Endodermal cell (in vitro differentiated cells): Measurements from ENCODE around the gene NCBP1. TPM values are rescaled to one million over a fixed set of nuclear protein-coding genes. Genes with fewer than 3 reads are reported as not detected.

ENCODE experiments used
- DNase-seq: peaks from one replicate; pipeline ENCODE4 v3.0.0-alpha.2; 2017
- H3K27ac ChIP-seq: 2 replicates; pipeline ENCODE4 v1.5.1; 2013; ENCODE audit warnings: mild to moderate bottlenecking, low read depth, low read length, moderate library complexity
- H3K27me3 ChIP-seq: 2 replicates; pipeline ENCODE4 v1.6.1; 2013; ENCODE audit warnings: mild to moderate bottlenecking, low read length, moderate library complexity; ENCODE audit not compliant: insufficient read depth, control insufficient read depth, poor library complexity, severe bottlenecking
- H3K36me3 ChIP-seq: 2 replicates; pipeline ENCODE4 v1.7.0; 2013; ENCODE audit warnings: mild to moderate bottlenecking, low read length, moderate library complexity; ENCODE audit not compliant: control insufficient read depth, insufficient read depth
- H3K4me1 ChIP-seq: one replicate; pipeline ENCODE4 v1.7.0; 2013; ENCODE audit warnings: low read length; ENCODE audit not compliant: control insufficient read depth, insufficient read depth
- H3K4me3 ChIP-seq: 2 replicates; pipeline ENCODE4 v1.5.1; 2013; ENCODE audit warnings: mild to moderate bottlenecking, low read length, moderate library complexity
- H3K9ac ChIP-seq: 2 replicates; pipeline ENCODE4 v1.6.1; 2013; ENCODE audit warnings: mild to moderate bottlenecking, low read length, moderate library complexity; ENCODE audit not compliant: poor library complexity, severe bottlenecking; ENCODE audit errors: extremely low read depth
- H3K9me3 ChIP-seq: 2 replicates; pipeline ENCODE4 v1.6.1; 2013; ENCODE audit warnings: mild to moderate bottlenecking, low read length, moderate library complexity; ENCODE audit not compliant: control insufficient read depth
- H3K27ac Mint-ChIP-seq: 2 replicates; pipeline ENCODE4 v1.8.0; 2020; ENCODE audit warnings: mixed read lengths
- H3K27me3 Mint-ChIP-seq: 2 replicates; pipeline ENCODE4 v1.8.0; 2021; ENCODE audit warnings: mild to moderate bottlenecking, mixed read lengths; ENCODE audit not compliant: insufficient read depth
- H3K36me3 Mint-ChIP-seq: 2 replicates; pipeline ENCODE4 v1.8.0; 2020; ENCODE audit warnings: low read depth, mixed read lengths
- H3K4me1 Mint-ChIP-seq: 2 replicates; pipeline ENCODE4 v1.8.0; 2020; ENCODE audit warnings: mixed read lengths
- H3K4me3 Mint-ChIP-seq: 2 replicates; pipeline ENCODE4 v1.8.0; 2020; ENCODE audit warnings: mild to moderate bottlenecking, moderate library complexity, mixed read lengths
- H3K9me3 Mint-ChIP-seq: 2 replicates; pipeline ENCODE4 v1.8.0; 2020; ENCODE audit warnings: mild to moderate bottlenecking, mixed read lengths
- WGBS, 2 experiments: methylation state at CpG; one replicate each; pipeline versions ENCODE4 v1.1.5 to v1.1.7; 2013; ENCODE audit warnings: missing lambda C conversion rate in 2 of 2, mixed read lengths in 1 of 2; ENCODE audit not compliant: insufficient coverage in 1 of 2, insufficient read length in 1 of 2; 5-methylcytosine and 5-hydroxymethylcytosine counted together
- total RNA-seq, 2 donors: library from RNA; stranded (reverse); fragmentation: NEBNext Ultra II Directional in 1 of 2; extraction: Animal tissue kit (Norgen Biotek cat#: 25700) in 1 of 2; gene quantifications; 2 replicates in 1 of 2; 3 replicates in 1 of 2; pipeline ENCODE4 v1.2.1, GENCODE V29; 2021
- TF ChIP-seq, protein P1 (sequence below): fragments of 200-600 bp; sonication (generic); conservative IDR thresholded peaks from 2 replicates; pipeline ENCODE4 v1.5.0; 2021; ENCODE audit warnings: antibody characterized with exemption, mild to moderate bottlenecking

NCBP1 gene
- total RNA-seq, 2 donors from 2014 or later = 47.0 to 51.7 TPM

DNA sequence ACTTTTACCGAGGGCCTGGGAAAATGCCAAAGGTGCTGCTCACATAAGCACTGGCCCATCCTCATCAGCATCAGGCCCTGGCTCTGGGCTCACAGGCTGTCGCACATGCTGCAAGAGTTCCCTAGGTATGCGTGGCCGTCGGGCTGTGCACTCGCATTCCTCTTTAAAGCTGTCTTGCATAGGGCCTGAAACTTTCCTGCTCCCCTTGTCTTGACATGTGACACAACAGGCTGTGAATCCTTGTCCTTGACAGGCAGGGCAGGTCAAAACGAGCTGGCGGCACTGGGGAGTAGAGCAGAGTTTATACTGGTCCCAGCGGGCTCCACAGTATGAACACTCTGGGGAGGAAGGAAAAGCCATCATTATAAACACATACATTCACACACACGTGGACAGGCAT, 31.2 kb upstream of the NCBP1 start:
- H3K4me3 Mint-ChIP-seq = no peak overlapping the region
- 93 to 94% methylated on average over 7 to 10 of the region's 10 CpGs for WGBS, 2 experiments

DNA sequence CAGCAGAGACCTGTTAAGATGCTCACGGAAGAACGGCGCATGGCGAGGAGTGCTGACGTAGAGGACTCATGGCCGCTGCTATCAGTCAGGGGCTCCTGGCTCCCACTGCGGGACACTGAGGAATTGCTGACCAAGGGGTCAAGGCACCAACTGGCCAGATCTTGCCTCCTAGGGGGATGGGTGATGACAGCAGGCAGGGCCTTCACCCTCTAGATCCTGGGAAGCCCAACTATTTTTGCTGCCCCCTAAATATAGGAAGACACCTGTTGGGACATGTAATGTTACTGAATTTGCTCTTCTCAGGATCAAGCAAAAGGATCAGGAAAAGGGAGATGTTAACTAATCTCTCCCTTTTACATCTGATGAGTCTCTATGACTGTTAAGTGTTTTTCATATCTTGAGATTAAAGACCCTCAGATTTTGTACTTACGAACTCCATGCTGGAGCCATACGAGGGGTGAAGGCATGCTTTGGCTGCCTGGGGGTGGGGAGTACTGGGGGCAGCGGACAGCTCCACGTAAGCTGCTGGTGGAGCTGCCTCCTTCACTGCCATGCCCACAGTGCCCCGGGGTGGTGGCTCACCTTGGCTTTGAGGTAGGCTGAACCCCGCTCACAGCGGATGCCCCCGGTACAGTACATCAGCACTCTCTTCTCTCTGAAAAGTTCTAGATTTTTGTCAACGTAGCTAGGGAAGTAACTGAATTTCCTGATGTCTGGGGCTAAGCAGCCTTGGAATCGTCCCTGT, 28.5 kb upstream of the NCBP1 start:
- no peak for DNase-seq
- Histone ChIP-seq H3K36me3 (peaks cover 84% of the 10 kb centered on the region), H3K9me3 (no peaks in the 10 kb centered on the region), H3K27ac (no peak overlapping the region), H3K9ac (no peak overlapping the region), H3K4me3 (no peak overlapping the region), H3K27me3 (no peaks in the 10 kb centered on the region), H3K4me1 (no peaks in the 10 kb centered on the region)
- H3K4me1 Mint-ChIP-seq = peaks cover under 1% of the 10 kb centered on the region
- H3K36me3 Mint-ChIP-seq = peaks cover 64% of the 10 kb centered on the region
- no peaks in the 10 kb centered on the region for H3K9me3 Mint-ChIP-seq
- no peaks in the 10 kb centered on the region for H3K27me3 Mint-ChIP-seq
- 94 to 96% methylated on average over 12 to 17 of the region's 17 CpGs for WGBS, 2 experiments
- H3K4me3 Mint-ChIP-seq = no peak overlapping the region
- TF ChIP-seq, protein P1, sequence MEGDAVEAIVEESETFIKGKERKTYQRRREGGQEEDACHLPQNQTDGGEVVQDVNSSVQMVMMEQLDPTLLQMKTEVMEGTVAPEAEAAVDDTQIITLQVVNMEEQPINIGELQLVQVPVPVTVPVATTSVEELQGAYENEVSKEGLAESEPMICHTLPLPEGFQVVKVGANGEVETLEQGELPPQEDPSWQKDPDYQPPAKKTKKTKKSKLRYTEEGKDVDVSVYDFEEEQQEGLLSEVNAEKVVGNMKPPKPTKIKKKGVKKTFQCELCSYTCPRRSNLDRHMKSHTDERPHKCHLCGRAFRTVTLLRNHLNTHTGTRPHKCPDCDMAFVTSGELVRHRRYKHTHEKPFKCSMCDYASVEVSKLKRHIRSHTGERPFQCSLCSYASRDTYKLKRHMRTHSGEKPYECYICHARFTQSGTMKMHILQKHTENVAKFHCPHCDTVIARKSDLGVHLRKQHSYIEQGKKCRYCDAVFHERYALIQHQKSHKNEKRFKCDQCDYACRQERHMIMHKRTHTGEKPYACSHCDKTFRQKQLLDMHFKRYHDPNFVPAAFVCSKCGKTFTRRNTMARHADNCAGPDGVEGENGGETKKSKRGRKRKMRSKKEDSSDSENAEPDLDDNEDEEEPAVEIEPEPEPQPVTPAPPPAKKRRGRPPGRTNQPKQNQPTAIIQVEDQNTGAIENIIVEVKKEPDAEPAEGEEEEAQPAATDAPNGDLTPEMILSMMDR = no peak
- no peak overlapping the region for H3K27ac Mint-ChIP-seq

More for the DNA sequence above, 31.2 kb upstream of the NCBP1 start:
- TF ChIP-seq, protein P1 = no peak
- H3K9me3 Mint-ChIP-seq = no peaks in the 10 kb centered on the region
- peak overlapping the region; percentile 6 for H3K27ac Mint-ChIP-seq
- peaks cover 19% of the 10 kb centered on the region for H3K4me1 Mint-ChIP-seq
- Histone ChIP-seq H3K4me1 (peaks cover 6% of the 10 kb centered on the region), H3K9ac (no peak overlapping the region), H3K36me3 (peaks cover 71% of the 10 kb centered on the region), H3K27ac (no peak overlapping the region), H3K4me3 (no peak overlapping the region), H3K9me3 (no peaks in the 10 kb centered on the region), H3K27me3 (no peaks in the 10 kb centered on the region)
- peaks cover 51% of the 10 kb centered on the region for H3K36me3 Mint-ChIP-seq
- no peak for DNase-seq
- H3K27me3 Mint-ChIP-seq = peaks cover 4% of the 10 kb centered on the region

- H3K36me3 Mint-ChIP-seq = peaks cover 70% of the 10 kb centered on the region
- H3K27me3 Mint-ChIP-seq = no peaks in the 10 kb centered on the region
- TF ChIP-seq, protein P1 = peak; percentile 89
- no peak overlapping the region for H3K4me3 Mint-ChIP-seq
- Histone ChIP-seq H3K36me3 (peaks cover 62% of the 10 kb centered on the region), H3K4me1 (no peaks in the 10 kb centered on the region), H3K27ac (no peak overlapping the region), H3K27me3 (no peaks in the 10 kb centered on the region), H3K4me3 (no peak overlapping the region), H3K9me3 (peaks cover 10% of the 10 kb centered on the region), H3K9ac (no peak overlapping the region)
- no peak overlapping the region for H3K27ac Mint-ChIP-seq
- DNase-seq = peak; percentile 81
- peaks cover 5% of the 10 kb centered on the region for H3K4me1 Mint-ChIP-seq
- peaks cover 8% of the 10 kb centered on the region for H3K9me3 Mint-ChIP-seq
Observed at GRCh38 chr9:97615439-97616072, 18.1 kb upstream of the NCBP1 start.
